Measurements from ENCODE around the gene SRGAP3.

Gene SRGAP3

GRCh38 chr3:9225268-9225667 lies 24.2 kb downstream of the SRGAP3 start:
- DNase-seq (ENCODE audit: low read depth in 3 of 3) = no peak

- peak; percentile 4 to 20 (median 11) for DNase-seq (ENCODE audit: low read depth in 3 of 3)
Measured at GRCh38 chr3:9224490-9224889, 25.0 kb downstream of the SRGAP3 start.

- no peak for DNase-seq (ENCODE audit: low read depth in 3 of 3)
Measured at GRCh38 chr3:9223672-9224071, 25.8 kb downstream of the SRGAP3 start.

GRCh38 chr3:9222956-9223639 lies 26.3 kb downstream of the SRGAP3 start:
- no peak for DNase-seq (ENCODE audit: low read depth in 3 of 3)

- DNase-seq (ENCODE audit: low read depth in 3 of 3) = no peak
Measured at GRCh38 chr3:9222049-9222448, 27.4 kb downstream of the SRGAP3 start.

GRCh38 chr3:9218514-9218846 lies 31.0 kb downstream of the SRGAP3 start:
- no peak for DNase-seq (ENCODE audit: low read depth in 3 of 3)

- DNase-seq (ENCODE audit: low read depth in 3 of 3) = no peak
Measured at GRCh38 chr3:9217784-9218513, 31.5 kb downstream of the SRGAP3 start.

- DNase-seq (ENCODE audit: low read depth in 3 of 3) = no peak
Measured at GRCh38 chr3:9216736-9217135, 32.7 kb downstream of the SRGAP3 start.

- no peak for DNase-seq (ENCODE audit: low read depth in 3 of 3)
Measured at GRCh38 chr3:9214599-9214998, 34.8 kb downstream of the SRGAP3 start.

- DNase-seq (ENCODE audit: low read depth in 3 of 3) = no peak
Measured at GRCh38 chr3:9214185-9214584, 35.3 kb downstream of the SRGAP3 start.

- no peak for DNase-seq (ENCODE audit: low read depth in 3 of 3)
Measured at GRCh38 chr3:9213019-9213634, 36.3 kb downstream of the SRGAP3 start.

- no peak for DNase-seq (ENCODE audit: low read depth in 3 of 3)
Measured at GRCh38 chr3:9211155-9211950, 38.1 kb downstream of the SRGAP3 start.

- DNase-seq (ENCODE audit: low read depth in 3 of 3) = no peak
Measured at GRCh38 chr3:9209777-9210176, 39.7 kb downstream of the SRGAP3 start.

GRCh38 chr3:9208605-9209152 lies 40.8 kb downstream of the SRGAP3 start:
- no peak for DNase-seq (ENCODE audit: low read depth in 3 of 3)

GRCh38 chr3:9207116-9207763 lies 42.2 kb downstream of the SRGAP3 start:
- DNase-seq (ENCODE audit: low read depth in 3 of 3) = no peak

GRCh38 chr3:9206287-9206686 lies 43.2 kb downstream of the SRGAP3 start:
- DNase-seq (ENCODE audit: low read depth in 3 of 3) = no peak

- no peak for DNase-seq (ENCODE audit: low read depth in 3 of 3)
Measured at GRCh38 chr3:9205345-9206143, 43.9 kb downstream of the SRGAP3 start.

GRCh38 chr3:9204253-9204992 lies 45.0 kb downstream of the SRGAP3 start:
- no peak for DNase-seq (ENCODE audit: low read depth in 3 of 3)

GRCh38 chr3:9203317-9203716 lies 46.1 kb downstream of the SRGAP3 start:
- no peak for DNase-seq (ENCODE audit: low read depth in 3 of 3)

GRCh38 chr3:9202546-9202945 lies 46.9 kb downstream of the SRGAP3 start:
- DNase-seq (ENCODE audit: low read depth in 3 of 3) = no peak

All from stimulated activated CD4-positive, alpha-beta T cell treated with anti-CD3 and anti-CD28 coated beads, TNF-alpha, amount 100 ng/mL, for 48 hours (primary cell).